Spleen (tissue), 11 donors: Measurements from ENCODE around the gene PRDM16. TPM values are rescaled to one million over a fixed set of nuclear protein-coding genes. Genes with fewer than 3 reads are reported as not detected.

Source experiments
- DNase-seq: peaks from one replicate; pipeline ENCODE4 v3.0.0-alpha.2; 2020
- H3K27ac ChIP-seq, 8 donors: fragments of 200-600 bp; sonication (generic) in 7 of 8; 1 replicate in 4 of 8; 2 replicates in 4 of 8; pipeline versions ENCODE4 v1.5.0 to v1.8.0; 2016 to 2021; ENCODE audit warnings: inconsistent platforms in 4 of 8, mild to moderate bottlenecking in 4 of 8, moderate library complexity in 1 of 8
- H3K27me3 ChIP-seq, 7 donors: fragments of 200-600 bp; sonication (generic) in 6 of 7; replicated peaks in 1 of 7; 1 replicate in 4 of 7; 2 replicates in 3 of 7; pipeline versions ENCODE4 v1.5.0 to v1.8.0; 2016 to 2021; ENCODE audit warnings: inconsistent platforms in 3 of 7, mild to moderate bottlenecking in 1 of 7
- H3K36me3 ChIP-seq, 6 donors: fragments of 200-600 bp; sonication (generic) in 5 of 6; 1 replicate in 4 of 6; 2 replicates in 2 of 6; pipeline versions ENCODE4 v1.5.0 to v1.8.0; 2016 to 2021; ENCODE audit warnings: inconsistent platforms in 2 of 6
- H3K4me1 ChIP-seq, 6 donors: fragments of 200-600 bp; sonication (generic) in 5 of 6; 1 replicate in 3 of 6; 2 replicates in 3 of 6; pipeline versions ENCODE4 v1.5.0 to v1.8.0; 2016 to 2021; ENCODE audit warnings: inconsistent platforms in 3 of 6
- H3K4me3 ChIP-seq, 8 donors: fragments of 200-600 bp; sonication (generic) in 7 of 8; 1 replicate in 4 of 8; 2 replicates in 4 of 8; pipeline versions ENCODE4 v1.5.0 to v1.8.0; 2016 to 2021; ENCODE audit warnings: inconsistent platforms in 4 of 8, mild to moderate bottlenecking in 4 of 8, moderate library complexity in 2 of 8
- H3K9me3 ChIP-seq, 8 donors: fragments of 200-600 bp; sonication (generic) in 7 of 8; 1 replicate in 4 of 8; 2 replicates in 4 of 8; pipeline versions ENCODE4 v1.5.0 to v1.8.0; 2016 to 2021; ENCODE audit warnings: inconsistent platforms in 4 of 8
- CTCF ChIP-seq, 11 experiments: fragments of 200-600 bp in 7 of 11; fragments of 450-650 bp in 4 of 11; sonication (generic) in 4 of 11; IDR thresholded peaks in 8 of 11; conservative IDR thresholded peaks in 3 of 11; 1 replicate in 7 of 11; 2 replicates in 4 of 11; pipeline versions ENCODE4 v1.4.0 to v1.8.0; 2016 to 2021; ENCODE audit warnings: antibody characterized with exemption in 11 of 11, inconsistent platforms in 4 of 11, mild to moderate bottlenecking in 1 of 11
- POLR2A ChIP-seq, 3 donors: fragments of 450-650 bp; IDR thresholded peaks; one replicate each; pipeline ENCODE4 v1.5.1; 2017; ENCODE audit warnings: antibody characterized with exemption in 3 of 3, mild to moderate bottlenecking in 1 of 3
- POLR2AphosphoS5 ChIP-seq, 3 donors: sonication (generic); formaldehyde crosslinking; IDR thresholded peaks; one replicate each; pipeline ENCODE4 v1.5.1; 2017; ENCODE audit warnings: antibody characterized with exemption in 3 of 3
- WGBS, 5 donors: extraction: QIAGEN DNeasy Blood & Tissue Kit in 3 of 5; methylation state at CpG; one replicate each; pipeline versions ENCODE4 v1.1.5 to v1.1.7; 2013 to 2018; 5-methylcytosine and 5-hydroxymethylcytosine counted together
- intact Hi-C: fragments of 100-400 bp; cut with DNase I; formaldehyde crosslinking; loops from one replicate; pipeline ENCODE4 v1.15.0; 2023; ENCODE audit warnings: low total_unique reads
- polyA plus RNA-seq, 3 donors: library from polyadenylated mRNA; stranded (reverse); fragments of 200-250 nt; gene quantifications; one replicate each; pipeline ENCODE4 v1.2.1, GENCODE V29; 2013
- total RNA-seq, 7 donors: library from RNA; depleted of rRNA in 3 of 7; stranded (reverse); fragments of >200 nt in 3 of 7; fragmentation: NEBNext Ultra II Directional in 4 of 7; extraction: Animal tissue kit (Norgen Biotek cat#: 25700) in 4 of 7; gene quantifications; one replicate each; pipeline versions ENCODE4 v1.1.0 to v1.2.1, GENCODE V29; 2016 to 2021
- donor health status: healthy with polysubstance abuse.
- donor health status: DM: no; HTN: no; CAD: no; lungs with moderate emphysema.
- donor health status: DM: no; HTN: no; CAD: no.
- donor health status: Bipolar disorder and iron deficiency.
- donor health status: healthy.
- donor health status: DM: no; HTN: no; CAD: no.
- donor health status: DM: yes; HTN: yes; CAD: no.

Gene PRDM16
- total and polyA plus RNA-seq, 10 donors, result 0.43 to 3.2 (median 1.4) TPM

- no peaks in the 10 kb centered on the region for H3K9me3 ChIP-seq
- intact Hi-C loops, result no loop called here
- H3K27me3 ChIP-seq, result peaks cover 0 to 19% (median 0%) of the 10 kb centered on the region in 7 donors
- H3K4me1 ChIP-seq, result no peaks in the 10 kb centered on the region
- TF ChIP-seq CTCF (IDR thresholded peaks at IDR 0.05 in 8 of 11, conservative IDR thresholded peaks at IDR 0.05 in 3 of 11), result no peak
- TF ChIP-seq POLR2AphosphoS5 (IDR thresholded peaks at IDR 0.05), result no peak
- TF ChIP-seq POLR2A (IDR thresholded peaks at IDR 0.05), result no peak
- no peak overlapping the region for H3K27ac ChIP-seq
- H3K4me3 ChIP-seq, result no peak overlapping the region
- DNase-seq, result no peak
- no peaks in the 10 kb centered on the region for H3K36me3 ChIP-seq
- 82 to 92% (median 90%) methylated on average over 12 of the region's 12 CpGs for WGBS, 5 donors
These were observed 206.0 kb downstream of the PRDM16 start for GRCh38 chr1:3274972-3275371.

- no peaks in the 10 kb centered on the region for H3K36me3 ChIP-seq
- no peak for DNase-seq
- 83 to 91% (median 86%) methylated on average over 26 to 37 of the region's 37 CpGs for WGBS, 5 donors
- H3K4me3 ChIP-seq, result no peak overlapping the region
- H3K9me3 ChIP-seq, result no peaks in the 10 kb centered on the region
- H3K27ac ChIP-seq, result no peak overlapping the region
- H3K27me3 ChIP-seq, result peaks cover 0 to 19% (median 0%) of the 10 kb centered on the region in 7 donors
- H3K4me1 ChIP-seq, result no peaks in the 10 kb centered on the region
- intact Hi-C loops, result no loop called here
- TF ChIP-seq POLR2A (IDR thresholded peaks at IDR 0.05) (no peak), CTCF (IDR thresholded peaks at IDR 0.05 in 8 of 11, conservative IDR thresholded peaks at IDR 0.05 in 3 of 11) (no peak), POLR2AphosphoS5 (IDR thresholded peaks at IDR 0.05) (no peak)
These were observed 206.7 kb downstream of the PRDM16 start for GRCh38 chr1:3275471-3276340.

- no peaks in the 10 kb centered on the region for H3K9me3 ChIP-seq
- H3K36me3 ChIP-seq, result no peaks in the 10 kb centered on the region
- no peak overlapping the region for H3K27ac ChIP-seq
- no peak for TF ChIP-seq POLR2AphosphoS5 (IDR thresholded peaks at IDR 0.05)
- TF ChIP-seq CTCF (IDR thresholded peaks at IDR 0.05 in 8 of 11, conservative IDR thresholded peaks at IDR 0.05 in 3 of 11), result no peak
- TF ChIP-seq POLR2A (IDR thresholded peaks at IDR 0.05), result no peak
- DNase-seq, result no peak
- no peak overlapping the region for H3K4me3 ChIP-seq
- no peaks in the 10 kb centered on the region for H3K4me1 ChIP-seq
- H3K27me3 ChIP-seq, result peaks cover 0 to 19% (median 0%) of the 10 kb centered on the region in 7 donors
- 79 to 90% (median 84%) methylated on average over 11 to 22 of the region's 22 CpGs for WGBS, 5 donors
- intact Hi-C loops, result no loop called here
These were observed 207.4 kb downstream of the PRDM16 start for GRCh38 chr1:3276341-3276800.

GRCh38 chr1:3277011-3277471 lies 208.0 kb downstream of the PRDM16 start:
- no peak overlapping the region for H3K27ac ChIP-seq
- 87 to 94% (median 90%) methylated on average over 15 of the region's 15 CpGs for WGBS, 5 donors
- no peaks in the 10 kb centered on the region for H3K4me1 ChIP-seq
- H3K4me3 ChIP-seq, result no peak overlapping the region
- TF ChIP-seq POLR2A (IDR thresholded peaks at IDR 0.05), result no peak
- no peak for TF ChIP-seq CTCF (IDR thresholded peaks at IDR 0.05 in 8 of 11, conservative IDR thresholded peaks at IDR 0.05 in 3 of 11)
- TF ChIP-seq POLR2AphosphoS5 (IDR thresholded peaks at IDR 0.05), result no peak
- no peak for DNase-seq
- H3K36me3 ChIP-seq, result no peaks in the 10 kb centered on the region
- intact Hi-C loops, result no loop called here
- peaks cover 0 to 23% (median 0%) of the 10 kb centered on the region in 7 donors for H3K27me3 ChIP-seq
- H3K9me3 ChIP-seq, result no peaks in the 10 kb centered on the region
